NCI-H69 (cell line): ENCODE measurements around the gene ABCC3.

Experiments used
- DNase-seq: peaks from one replicate; lab custom pipeline; 2025; lab: John Stamatoyannopoulos, UW

The ABCC3 gene

GRCh38 chr17:50737118-50737698 lies 102.5 kb downstream of the ABCC3 start:
- no peak for DNase-seq

- DNase-seq = no peak
These were observed 104.4 kb downstream of the ABCC3 start for GRCh38 chr17:50739098-50739497.
